Stimulated activated CD8-positive, alpha-beta memory T cell treated with anti-CD3 and anti-CD28 coated beads, Interleukin-7, amount 100 ng/mL, for 48 hours (primary cell): ENCODE measurements around the gene ORAI2.
"Not testable (repeated sequence)": the region's sequence is repeated elsewhere in the genome, so short reads cannot be mapped to it uniquely, and the experiment has no call there.

ENCODE experiments used
- DNase-seq, 2 donors: peaks; one replicate each; pipeline ENCODE4 v3.0.0-alpha.2; 2020; ENCODE audit warnings: low read depth in 1 of 2; ENCODE audit errors: extremely low read depth in 1 of 2

The ORAI2 gene

DNA sequence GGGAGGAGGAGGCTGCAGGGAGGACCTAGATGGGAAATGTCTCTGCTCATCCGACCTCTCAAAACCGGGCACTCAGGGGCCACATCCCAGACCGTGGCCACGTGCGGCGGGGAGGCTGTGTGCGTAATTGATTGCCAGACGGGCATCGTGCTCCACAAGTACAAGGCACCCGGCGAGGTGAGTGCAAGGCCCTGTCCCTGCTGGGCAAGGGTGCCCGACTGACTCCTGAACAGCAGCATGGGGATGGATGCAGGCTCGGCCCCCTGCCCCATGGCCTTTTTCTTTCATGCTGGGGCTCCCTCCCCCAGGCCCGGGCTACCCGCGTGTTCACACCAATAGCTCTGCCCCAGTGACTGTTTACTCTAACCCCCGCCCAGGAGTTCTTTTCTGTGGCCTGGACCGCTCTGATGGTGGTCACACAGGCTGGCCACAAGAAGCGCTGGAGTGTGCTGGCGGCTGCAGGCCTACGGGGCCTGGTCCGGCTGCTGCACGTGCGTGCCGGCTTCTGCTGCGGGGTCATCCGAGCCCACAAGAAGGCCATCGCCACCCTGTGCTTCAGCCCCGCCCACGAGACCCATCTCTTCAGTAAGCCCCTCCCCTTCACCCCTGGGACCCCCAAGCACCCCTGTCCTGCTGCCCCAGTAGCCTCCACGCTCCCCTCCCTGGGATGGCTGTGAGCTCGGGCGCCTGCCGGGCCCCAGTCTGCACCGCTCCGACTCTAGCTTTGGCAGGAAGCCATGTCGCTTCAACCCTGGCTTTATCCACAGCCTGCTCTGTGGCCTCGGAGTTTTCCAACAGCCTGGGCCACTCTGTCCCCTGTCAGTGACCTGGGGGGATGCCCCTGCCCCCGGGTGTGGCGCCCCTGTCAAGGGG, 35.3 kb downstream of the ORAI2 start:
- DNase-seq: no peak

DNA sequence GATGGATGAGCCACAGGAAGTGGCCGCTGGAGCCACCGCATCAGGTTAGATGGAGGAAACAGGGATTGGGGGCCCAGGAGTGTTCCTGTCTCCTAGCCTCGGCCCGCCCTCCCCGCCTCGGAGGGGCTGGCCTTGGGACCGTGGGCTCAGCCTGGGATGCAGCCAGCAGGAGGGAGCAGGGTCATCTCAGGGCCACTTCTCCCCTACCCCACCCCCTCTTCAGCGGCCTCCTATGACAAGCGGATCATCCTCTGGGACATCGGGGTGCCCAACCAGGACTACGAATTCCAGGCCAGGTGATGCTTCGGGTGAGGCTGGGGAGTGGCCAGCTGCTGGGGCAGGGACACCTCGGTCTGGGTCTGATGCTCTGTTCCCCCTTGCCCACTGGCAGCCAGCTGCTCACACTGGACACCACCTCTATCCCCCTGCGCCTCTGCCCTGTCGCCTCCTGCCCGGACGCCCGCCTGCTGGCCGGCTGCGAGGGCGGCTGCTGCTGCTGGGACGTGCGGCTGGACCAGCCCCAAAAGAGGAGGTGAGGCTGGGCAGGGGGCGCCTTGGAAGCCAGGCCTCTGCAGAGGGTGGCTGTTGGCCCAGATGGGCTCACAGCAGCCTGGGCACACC, 36.1 kb downstream of the ORAI2 start:
- DNase-seq: no peak

DNA sequence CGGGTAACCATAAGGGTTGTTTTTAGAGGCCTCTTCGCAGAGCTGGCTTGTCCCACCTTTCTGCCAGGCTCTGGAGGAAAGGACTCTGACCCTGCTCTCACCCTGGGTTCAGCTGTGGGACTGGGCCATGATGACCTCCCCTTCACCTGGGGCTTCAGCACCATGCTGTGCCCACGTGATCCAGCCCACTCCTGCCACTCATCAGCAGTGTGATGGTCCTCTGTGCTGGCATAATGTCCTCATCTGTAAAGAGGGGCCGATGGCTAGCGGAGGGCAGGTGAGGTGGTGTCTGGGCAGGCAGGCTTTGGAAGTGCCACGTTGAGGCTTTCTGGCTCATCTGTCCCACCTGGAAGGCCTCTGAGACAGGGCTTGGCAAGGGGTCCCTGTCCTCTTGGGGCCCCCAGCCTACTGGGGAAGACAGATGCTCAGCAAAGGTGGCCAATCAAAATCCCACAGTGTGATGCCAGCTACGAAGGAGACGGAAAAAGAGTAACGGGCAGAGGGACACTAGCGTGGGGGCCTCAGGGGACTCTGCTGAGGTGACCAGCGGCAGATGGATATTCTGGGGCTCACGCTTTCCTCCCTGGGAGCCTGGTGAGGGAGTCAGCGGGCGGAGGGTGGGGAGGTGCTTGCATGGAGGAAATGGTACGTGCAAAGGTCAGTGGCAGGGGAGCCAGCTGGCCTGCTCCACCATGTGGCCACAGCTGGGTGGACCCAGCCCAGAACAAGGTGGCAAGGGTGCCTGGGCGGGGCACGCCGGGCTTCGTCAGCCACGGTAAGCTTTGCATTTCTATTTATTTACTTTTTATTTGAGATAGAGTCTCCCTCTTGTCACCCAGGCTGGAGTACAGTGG, 36.8 kb downstream of the ORAI2 start:
- no peak for DNase-seq

DNA sequence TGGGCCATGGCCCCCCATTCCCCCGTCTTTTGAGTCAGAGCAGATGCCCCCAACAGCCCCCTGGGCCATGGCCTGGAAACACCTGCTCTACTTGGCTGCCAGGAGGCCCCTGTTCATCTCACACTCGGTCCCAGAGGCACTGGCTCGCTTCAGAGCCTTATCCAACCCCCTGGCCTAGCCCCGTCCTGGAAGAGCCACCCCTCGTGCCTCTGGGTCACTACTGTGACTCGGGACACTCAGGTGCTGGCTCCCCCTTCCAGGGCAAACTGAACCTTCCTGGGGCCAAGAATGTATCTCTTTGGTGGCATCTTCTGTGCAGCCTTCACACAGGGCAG, 38.4 kb downstream of the ORAI2 start:
- no peak for DNase-seq

DNA sequence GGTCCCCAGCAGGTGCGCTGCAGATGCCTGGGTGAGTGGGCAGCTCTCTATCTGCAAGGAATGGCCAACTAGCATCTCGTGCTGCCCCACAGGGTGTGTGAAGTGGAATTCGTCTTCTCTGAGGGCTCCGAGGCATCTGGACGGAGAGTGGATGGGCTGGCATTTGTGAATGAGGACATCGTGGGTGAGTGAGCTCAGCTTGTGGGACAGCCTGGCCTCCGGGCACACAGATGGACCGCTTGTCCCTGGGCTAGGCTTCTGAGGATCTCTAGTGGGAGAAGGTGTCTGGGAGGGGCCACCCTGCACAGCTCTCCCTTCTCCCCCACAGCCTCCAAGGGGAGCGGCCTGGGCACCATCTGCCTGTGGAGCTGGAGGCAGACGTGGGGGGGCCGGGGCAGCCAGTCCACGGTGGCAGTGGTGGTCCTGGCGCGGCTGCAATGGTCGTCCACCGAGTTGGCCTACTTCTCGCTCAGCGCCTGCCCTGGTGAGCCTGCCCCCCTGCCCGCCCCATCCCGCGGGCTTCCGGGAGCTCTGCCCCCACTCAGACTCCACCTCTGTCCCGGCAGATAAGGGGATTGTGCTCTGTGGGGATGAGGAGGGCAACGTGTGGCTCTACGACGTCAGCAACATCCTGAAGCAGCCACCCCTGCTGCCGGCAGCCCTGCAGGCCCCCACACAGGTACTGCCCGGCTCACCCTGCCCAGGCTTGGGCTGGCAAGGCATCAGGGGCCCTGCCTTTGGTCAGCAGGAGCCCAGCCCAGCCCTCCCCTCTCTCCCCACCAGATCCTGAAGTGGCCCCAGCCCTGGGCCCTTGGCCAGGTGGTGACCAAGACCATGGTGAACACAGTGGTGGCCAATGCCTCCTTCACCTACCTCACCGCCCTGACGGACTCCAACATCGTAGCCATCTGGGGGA, 39.0 kb downstream of the ORAI2 start:
- DNase-seq: no peak

DNA sequence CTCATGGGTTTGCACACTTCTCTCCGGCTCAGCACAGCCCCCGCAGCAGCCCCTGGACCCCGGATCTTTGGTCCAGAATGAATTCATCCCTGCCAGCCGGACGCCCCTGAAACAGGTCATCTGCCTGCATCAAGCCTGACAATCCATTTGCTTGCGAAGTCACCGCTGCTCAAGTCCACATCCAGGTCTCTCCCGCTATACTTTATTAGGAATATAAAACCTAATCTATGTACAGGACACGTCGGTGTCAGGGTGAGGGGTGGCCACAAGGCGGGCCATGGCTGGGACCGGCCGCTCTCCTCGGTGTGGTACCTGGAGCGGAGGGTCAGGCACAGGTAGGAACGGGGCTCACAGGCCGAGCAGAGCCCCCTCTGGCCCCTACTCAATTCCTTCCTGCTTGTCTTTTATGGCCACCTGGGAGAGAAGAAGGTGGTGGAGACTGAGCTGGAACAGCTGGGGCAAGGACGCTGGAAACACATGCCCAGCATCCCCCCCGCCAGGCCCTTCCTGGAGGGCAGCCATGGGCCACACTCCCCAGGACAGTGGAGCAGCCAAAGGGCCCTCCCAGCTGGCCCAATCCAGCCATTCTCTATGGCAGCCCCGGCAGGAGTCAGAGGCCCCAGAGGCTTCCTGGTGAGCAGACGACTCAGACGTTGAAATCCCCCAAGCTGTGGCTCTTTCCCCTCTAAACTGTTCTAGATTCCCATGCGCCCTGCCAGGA, 40.1 kb downstream of the ORAI2 start:
- no peak for DNase-seq

DNA sequence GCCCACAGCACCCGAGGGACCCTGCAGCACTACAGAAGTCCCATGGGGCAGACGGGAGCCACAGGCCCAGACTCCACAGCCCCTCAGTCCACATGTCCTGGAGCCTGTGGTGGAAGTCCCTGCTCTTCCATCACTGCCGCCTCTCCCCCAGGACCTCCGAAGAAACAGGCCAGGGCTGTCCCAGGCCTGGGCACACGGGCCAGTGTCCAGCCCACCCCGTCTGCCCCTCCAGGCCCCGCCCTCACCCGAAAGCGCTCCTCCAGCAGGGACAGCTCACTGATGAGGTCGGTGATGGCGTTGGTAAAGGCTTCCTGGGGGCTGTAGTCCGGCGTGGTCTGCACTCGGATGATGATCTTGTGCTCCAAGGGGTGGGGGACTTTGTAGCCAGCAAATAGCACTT, 40.7 kb downstream of the ORAI2 start:
- not testable (repeated sequence) for DNase-seq

DNA sequence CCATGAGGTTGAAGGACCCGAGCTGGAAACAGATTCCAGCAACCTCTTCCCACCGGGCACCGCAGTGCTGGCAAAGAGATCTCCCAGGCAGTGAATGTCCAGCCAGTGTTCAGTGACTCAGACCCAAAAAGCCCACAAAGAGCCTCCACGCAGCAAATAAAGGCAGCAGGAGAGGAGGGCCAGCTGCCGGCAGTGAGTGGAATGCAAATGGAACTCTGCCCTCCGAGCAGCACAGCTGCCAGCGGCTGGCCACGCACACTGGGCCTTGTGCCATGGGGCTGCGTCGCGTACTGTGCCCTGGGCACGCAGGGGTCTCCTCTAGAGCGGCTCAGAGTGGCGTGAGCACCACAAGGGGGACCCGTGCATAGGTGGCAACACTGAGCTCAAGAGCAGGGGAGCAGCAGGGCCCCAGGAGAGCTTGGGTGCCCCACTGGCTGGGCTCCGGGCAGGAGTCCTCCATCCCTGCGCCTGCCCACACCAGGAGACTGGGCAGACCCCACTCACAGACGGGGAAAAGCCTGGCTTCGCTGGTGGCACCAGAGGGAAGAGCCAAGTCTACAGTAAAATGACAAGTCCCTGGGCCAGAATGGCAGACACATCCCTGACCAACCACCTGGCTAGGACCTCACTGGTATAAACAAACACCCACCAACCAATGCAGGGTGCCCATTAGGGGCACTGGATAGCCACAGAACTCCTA, 41.5 kb downstream of the ORAI2 start:
- not testable (repeated sequence) for DNase-seq

DNA sequence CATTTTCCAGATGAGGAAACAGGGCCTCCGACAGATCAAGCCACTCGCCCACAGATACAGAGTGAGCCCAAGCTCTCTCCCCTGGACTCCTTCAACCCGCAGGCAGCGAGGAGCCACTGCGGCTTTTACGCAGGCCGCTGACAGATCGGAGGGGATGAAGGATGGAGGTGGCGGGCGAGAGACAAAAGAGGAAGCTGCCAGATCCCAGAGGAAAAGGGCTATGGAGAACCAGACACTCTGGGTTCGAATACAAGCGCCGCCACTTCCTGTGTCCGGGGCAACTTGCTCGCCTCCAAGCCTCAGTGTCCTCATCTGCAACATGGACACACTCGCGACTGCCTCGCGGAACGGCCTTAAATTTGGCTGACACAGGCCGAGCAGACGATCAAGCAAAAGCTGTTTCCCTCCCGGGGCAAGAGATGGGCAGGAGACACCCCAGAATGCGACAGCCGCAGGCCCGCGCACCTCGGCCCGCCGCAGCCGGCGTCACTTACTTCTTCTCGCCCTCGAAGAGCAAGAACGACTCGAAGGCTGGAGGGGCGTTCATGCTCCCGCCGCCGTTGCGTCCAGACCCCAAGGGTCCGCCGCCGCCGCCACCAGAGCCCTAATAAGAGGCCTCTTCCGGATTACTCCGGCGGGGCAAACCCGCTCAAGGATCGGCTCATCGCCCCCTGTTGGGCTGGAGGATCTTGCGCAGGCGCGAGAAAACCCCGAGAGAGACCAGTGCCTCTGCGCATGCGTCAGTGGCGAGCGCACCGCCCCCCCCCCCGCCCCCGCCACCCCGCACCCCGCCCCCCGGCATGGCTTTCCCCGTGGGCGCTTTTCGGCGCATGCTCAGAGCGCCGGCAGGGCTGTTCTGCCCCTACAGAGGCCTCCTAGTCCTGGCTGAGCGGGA, 45.2 kb downstream of the ORAI2 start, which contains the start of gene POLR2J:
TSS of gene POLR2J (minus strand) at position 609 of the 895 bp plus-strand sequence. CDS start at position 547, 62 bp downstream.
- DNase-seq: peak; percentile 78 to 96

DNA sequence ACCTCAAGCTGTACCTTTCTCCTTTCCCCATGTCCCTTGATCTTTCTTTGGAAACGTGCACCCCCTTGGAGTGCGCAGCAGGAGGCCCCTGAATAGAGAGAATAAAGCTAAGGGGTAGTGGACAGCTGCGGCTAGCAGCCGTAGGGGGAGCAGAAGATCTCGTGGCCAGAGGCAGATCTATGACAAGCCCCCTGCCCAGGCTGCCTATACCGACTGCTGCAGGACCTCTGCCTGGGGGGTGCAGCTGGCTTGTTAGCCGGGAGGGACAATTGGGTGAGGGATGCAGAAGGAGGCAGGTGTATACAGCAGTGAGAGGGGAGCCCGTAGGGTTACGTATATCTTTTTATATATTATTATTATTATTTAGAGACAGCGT, 45.8 kb downstream of the ORAI2 start:
- not testable (repeated sequence) for DNase-seq

DNA sequence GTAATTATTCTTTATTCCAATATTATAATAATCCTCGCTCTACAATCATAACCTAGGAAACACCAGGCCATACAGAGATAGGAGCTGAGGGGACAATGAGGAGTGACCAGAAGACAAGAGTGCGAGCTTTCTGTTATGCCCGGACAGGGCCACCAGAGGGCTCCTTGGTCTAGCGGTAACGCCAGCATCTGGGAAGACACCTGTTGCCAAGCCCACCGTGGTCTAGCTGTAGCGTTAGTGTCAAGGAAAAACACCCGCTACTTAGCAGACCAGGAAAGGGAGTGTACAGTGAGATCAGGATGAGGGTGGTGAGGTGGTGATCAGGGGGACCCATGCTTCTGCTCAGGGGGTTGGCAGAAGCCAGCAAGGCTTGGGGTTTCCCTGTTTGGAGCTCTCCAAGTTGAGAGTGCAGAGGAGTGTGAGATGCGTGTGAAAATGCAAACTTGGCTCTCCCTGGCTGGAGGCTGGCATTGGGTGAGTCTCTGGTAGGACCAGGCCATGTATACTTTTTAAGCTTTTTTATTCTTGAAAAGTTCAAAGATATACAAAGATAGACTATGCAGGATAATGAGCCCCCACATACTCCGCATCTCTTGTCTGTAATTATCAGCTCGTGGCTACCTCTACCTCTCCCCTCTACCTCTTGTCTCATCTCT, 46.7 kb downstream of the ORAI2 start:
- DNase-seq: not testable (repeated sequence)

DNA sequence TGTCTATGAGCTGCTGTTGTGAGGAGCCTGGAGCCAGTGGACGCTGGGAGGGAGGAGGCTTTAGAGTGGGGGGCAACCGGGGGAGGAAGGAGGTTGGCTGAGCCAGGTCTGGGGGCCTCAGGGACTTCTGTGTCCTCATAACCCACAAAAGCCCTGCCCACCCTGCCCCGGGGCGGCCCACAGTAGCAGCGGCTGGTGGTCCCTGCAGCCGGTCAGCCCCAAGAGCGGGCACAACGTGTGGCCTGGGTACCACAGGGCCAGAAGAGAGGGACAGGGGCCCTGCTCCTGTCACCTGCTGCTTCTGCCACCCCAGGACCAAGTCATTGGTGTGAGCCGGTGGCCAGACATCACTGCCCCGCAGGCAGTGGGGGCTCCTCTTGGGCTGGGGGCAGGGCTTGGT, 48.6 kb downstream of the ORAI2 start:
- DNase-seq: not testable (repeated sequence)

DNA sequence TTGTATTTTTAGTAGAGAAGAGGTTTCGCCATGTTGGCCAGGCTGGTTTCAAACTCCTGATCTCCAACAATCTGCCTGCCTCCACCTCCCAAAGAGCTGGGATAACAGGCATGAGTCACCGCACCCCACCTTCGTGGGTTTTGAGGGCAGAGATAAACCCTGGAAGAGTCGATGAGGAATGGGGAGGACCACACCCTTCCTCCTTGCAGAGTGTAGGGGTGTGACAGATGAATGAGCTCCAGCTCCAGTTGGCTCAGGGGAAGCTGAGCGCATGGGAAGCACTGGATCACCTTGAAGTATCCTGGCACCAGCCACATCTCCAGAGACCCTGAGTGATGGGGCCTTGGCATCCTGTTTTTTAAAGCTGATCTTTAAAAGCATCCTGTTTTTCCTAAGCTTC, 50.9 kb downstream of the ORAI2 start:
- DNase-seq: not testable (repeated sequence)

DNA sequence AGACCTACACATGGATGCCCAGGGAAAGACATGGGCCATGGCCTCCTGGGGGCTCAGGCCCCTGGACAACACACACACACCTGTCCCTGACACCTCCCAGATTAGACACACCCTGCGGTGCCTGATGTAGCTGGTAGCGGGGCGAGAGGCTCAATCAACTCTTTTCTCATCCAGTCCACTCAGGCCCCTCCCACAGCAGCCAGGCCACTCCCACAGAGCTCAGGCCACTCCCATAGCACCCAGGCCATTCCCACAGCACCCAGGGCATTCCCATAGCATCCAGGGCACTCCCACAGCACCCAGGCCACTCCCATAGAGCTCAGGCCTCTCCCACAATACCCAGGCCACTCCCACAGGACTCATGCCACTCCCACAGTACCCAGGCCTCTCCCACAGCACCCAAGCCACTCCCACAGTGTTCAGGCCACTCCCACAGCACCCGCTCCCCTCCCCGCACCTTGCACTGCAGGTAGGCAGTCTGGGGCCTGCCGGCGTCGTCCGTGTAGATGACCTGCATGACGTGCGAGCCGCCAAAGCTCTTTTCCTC, 57.2 kb downstream of the ORAI2 start:
- DNase-seq: peak in 1 of 2 donors; percentile 44

DNA sequence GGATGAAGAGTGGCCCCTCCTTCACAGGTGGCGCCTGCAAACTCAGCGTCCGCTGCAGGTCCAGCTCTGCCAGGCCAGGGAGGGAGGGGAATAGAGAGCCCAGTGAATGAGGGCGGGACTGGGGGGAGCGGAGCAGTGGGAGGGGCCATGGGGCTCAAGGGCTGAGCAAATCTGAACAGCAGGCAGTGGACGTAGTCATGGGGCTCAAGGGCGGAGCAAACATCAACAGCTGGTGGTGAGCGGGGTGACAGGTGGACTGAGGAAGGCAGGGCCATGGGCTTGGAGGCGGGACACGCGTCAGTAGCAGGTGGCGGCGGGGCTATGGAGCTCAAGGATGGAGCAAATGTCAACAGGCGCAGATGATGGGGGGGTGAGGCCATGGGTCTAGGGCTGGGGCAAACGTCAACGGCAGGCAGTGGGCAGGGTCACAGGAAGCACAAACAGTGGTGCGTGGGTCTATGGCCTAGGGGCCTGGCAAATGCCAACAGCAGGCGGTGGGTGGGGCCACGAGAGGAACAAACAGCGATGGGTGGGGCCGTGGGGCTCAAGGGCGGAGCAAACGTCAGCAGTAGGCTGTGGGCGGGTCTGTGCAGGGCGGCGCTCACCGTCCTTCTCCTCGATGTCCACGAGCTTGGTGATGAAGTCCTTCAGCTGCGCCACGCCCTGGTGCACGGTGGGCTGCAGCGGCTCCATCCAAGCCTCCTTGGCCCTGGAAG, 60.0 kb downstream of the ORAI2 start:
- not testable (repeated sequence) for DNase-seq

DNA sequence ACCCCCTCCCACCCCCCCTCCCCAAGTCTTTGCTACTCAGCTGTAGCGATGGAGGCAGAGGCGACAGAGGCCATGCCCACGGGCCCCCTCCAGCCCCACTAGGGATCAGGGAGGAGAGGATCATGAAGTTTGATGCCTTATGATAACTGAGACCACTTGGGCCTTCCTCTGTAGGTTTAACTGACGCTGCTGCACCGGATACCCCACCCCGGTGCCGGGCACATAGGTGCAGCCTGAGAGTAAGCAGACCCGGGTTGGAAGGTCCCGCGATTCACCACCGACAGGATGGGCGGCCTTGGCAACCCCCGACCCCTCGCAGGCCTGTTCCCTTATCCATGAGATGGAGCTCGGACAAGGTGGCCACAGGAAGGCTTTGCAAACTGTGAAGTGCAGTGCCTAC, 60.7 kb downstream of the ORAI2 start:
- not testable (repeated sequence) for DNase-seq
